GM12878 (cell line): ENCODE measurements around the gene SYCN. TPM values are rescaled to one million over a fixed set of nuclear protein-coding genes. Genes with fewer than 3 reads are reported as not detected.

Experiments
- ATAC-seq: fragments of 200-7000 bp; cut with Tn5 transposase; 3 replicates; pipeline ENCODE4 v1.9.1; 2020; ENCODE audit warnings: mild to moderate bottlenecking, moderate library complexity
- BruUV-seq: library from RNA; stranded (reverse); fragments of 400-500 nt; replicated peaks from 2 replicates; lab custom pipeline; 2021; lab: Mats Ljungman, UMichigan
- CTCF ChIA-PET: fragments of 300-600 bp; sonication (Branson Sonifier 250); formaldehyde crosslinking; extraction: SDS; loops from one replicate; lab custom pipeline; 2021; ENCODE audit warnings: inconsistent platforms; lab: Yijun Ruan, JAX
- POLR2A ChIA-PET: fragments of 350-600 bp; formaldehyde crosslinking; extraction: SDS; loops from one replicate; lab custom pipeline; 2021; ENCODE audit warnings: inconsistent platforms; lab: Charles Lee
- RAD21 ChIA-PET: fragments of 300-600 bp; sonication (Branson Sonifier 250); formaldehyde crosslinking; loops from one replicate; lab custom pipeline; 2023; ENCODE audit warnings: antibody characterized with exemption; ENCODE audit not compliant: unreplicated experiment; lab: Charles Lee
- SMC1A ChIA-PET: fragments of 300-600 bp; sonication (Branson Sonifier 250); formaldehyde crosslinking; loops from one replicate; lab custom pipeline; 2023; ENCODE audit not compliant: unreplicated experiment, uncharacterized antibody; lab: Charles Lee
- DNase-seq: peaks from one replicate; pipeline ENCODE4 v3.0.0-alpha.2; 2011; ENCODE audit warnings: low read depth, low spot score
- FAIRE-seq: peaks from 3 replicates; lab custom pipeline; 2011; peaks lifted over from hg19 to GRCh38; lab: Jason Lieb, UNC
- H2AFZ ChIP-seq: 2 replicates; pipeline ENCODE4 v1.6.0; 2011; ENCODE audit warnings: low read depth, low read length, control low read depth; ENCODE audit not compliant: control insufficient read depth
- H3K27ac ChIP-seq: 2 replicates; pipeline ENCODE4 v1.5.1; 2011; ENCODE audit warnings: control low read depth; ENCODE audit not compliant: control insufficient read depth, insufficient read depth
- H3K27me3 ChIP-seq, 2 experiments: replicated peaks in 1 of 2; 2 replicates each; pipeline versions ENCODE4 v1.6.0 to v1.6.1; 2011; ENCODE audit warnings: low read length in 1 of 2; ENCODE audit not compliant: control insufficient read depth in 2 of 2, insufficient read depth in 2 of 2
- H3K36me3 ChIP-seq, 2 experiments: 2 replicates each; pipeline ENCODE4 v1.5.1; 2011; ENCODE audit warnings: low read length in 1 of 2; ENCODE audit not compliant: control insufficient read depth in 2 of 2, insufficient read depth in 2 of 2
- H3K4me1 ChIP-seq: 2 replicates; pipeline ENCODE4 v1.6.1; 2011; ENCODE audit warnings: mild to moderate bottlenecking, low read length, moderate library complexity, mixed read lengths; ENCODE audit not compliant: control insufficient read depth, insufficient read depth
- H3K4me2 ChIP-seq: 2 replicates; pipeline ENCODE4 v1.6.0; 2011; ENCODE audit warnings: control low read depth; ENCODE audit not compliant: control insufficient read depth, insufficient read depth
- H3K4me3 ChIP-seq: fragments of 200-600 bp; sonication (generic); 2 replicates; pipeline ENCODE4 v1.5.1; 2016
- H3K79me2 ChIP-seq: 2 replicates; pipeline ENCODE4 v1.6.0; 2011; ENCODE audit warnings: low read length; ENCODE audit not compliant: control insufficient read depth, insufficient read depth
- H3K9ac ChIP-seq: 2 replicates; pipeline ENCODE4 v1.8.0; 2011; ENCODE audit warnings: low read length, control low read depth, mixed read lengths; ENCODE audit not compliant: control insufficient read depth, insufficient read depth
- H3K9me3 ChIP-seq: replicated peaks from 3 replicates; pipeline ENCODE4 v1.5.1; 2011; ENCODE audit warnings: mild to moderate bottlenecking, low read length; ENCODE audit not compliant: control insufficient read depth, insufficient read depth
- H4K20me1 ChIP-seq: 2 replicates; pipeline ENCODE4 v1.6.0; 2011; ENCODE audit not compliant: control insufficient read depth, insufficient read depth
- CUX1 ChIP-seq: IDR thresholded peaks from 2 replicates; pipeline ENCODE4 v1.6.1; 2012; ENCODE audit warnings: improper control_type of control experiment, low read depth, low read length; ENCODE audit not compliant: insufficient replicate concordance
- E4F1 ChIP-seq: fragments of 450-650 bp; IDR thresholded peaks from 2 replicates; pipeline ENCODE4 v1.6.1; 2018; ENCODE audit warnings: borderline replicate concordance, mild to moderate bottlenecking; ENCODE audit not compliant: partially characterized antibody
- RAD21 ChIP-seq: IDR thresholded peaks from 2 replicates; pipeline ENCODE4 v1.6.1; 2011; ENCODE audit warnings: mild to moderate bottlenecking, low read depth, low read length, moderate library complexity; ENCODE audit not compliant: insufficient read depth
- WGBS: methylation state at CpG from one replicate; pipeline ENCODE4 v1.1.6; 2016; ENCODE audit warnings: low lambda C conversion rate; ENCODE audit not compliant: insufficient replicate concordance, insufficient coverage; ENCODE audit errors: missing lambda C conversion rate; 5-methylcytosine and 5-hydroxymethylcytosine counted together
- in situ Hi-C: fragments of 300-500 bp; cut with MboI; formaldehyde crosslinking; loops from 9 replicates; pipeline ENCODE4 v1.14.3; 2018; ENCODE audit warnings: mixed read lengths
- intact Hi-C: fragments of 100-400 bp; cut with micrococcal nuclease; formaldehyde crosslinking; loops from one replicate; pipeline ENCODE4 v1.14.2; 2022; ENCODE audit not compliant: unreplicated experiment
- polyA plus RNA-seq, 11 experiments: library from polyadenylated mRNA; depleted of rRNA in 4 of 11; unstranded in 6 of 11; stranded (reverse) in 5 of 11; fragments of >200 nt; fragmentation: Nextera tagmentation in 4 of 11; fragmentation: Illumina TruSeq in 1 of 11; extraction: Ambion mirVana in 4 of 11; extraction: Trizol in 1 of 11; gene quantifications; 1 replicate in 1 of 11; 2 replicates in 10 of 11; pipeline versions ENCODE4 v1.2.1 to v1.2.3, GENCODE V29; 2011 to 2016; ENCODE audit warnings: inconsistent platforms in 2 of 11, missing spikeins in 2 of 11, low read depth in 1 of 11
- total RNA-seq, 4 experiments: library from RNA; depleted of rRNA in 3 of 4; stranded (reverse); fragments of >200 nt in 3 of 4; fragmentation: Illumina TruSeq in 1 of 4; extraction: Trizol in 1 of 4; gene quantifications; 2 replicates each; pipeline versions ENCODE4 v1.2.1 to v1.2.3, GENCODE V29; 2013 to 2021

Gene SYCN
- total and polyA plus RNA-seq, 10 of the 15 experiments (the other 5 are each of a cell fraction or from before 2014, with no cell fraction given), result 0.54 TPM; not detected in 9

GRCh38 chr19:39173502-39173991 is 30.5 kb downstream of the SYCN start:
- no peak overlapping the region for H2AFZ ChIP-seq
- no peaks in the 10 kb centered on the region for H3K9me3 ChIP-seq
- CTCF ChIA-PET, result no interaction called here
- H4K20me1 ChIP-seq, result no peaks in the 10 kb centered on the region
- no peak overlapping the region for H3K9ac ChIP-seq
- in situ Hi-C loops (no loop called here), intact Hi-C loops (no loop called here)
- H3K4me2 ChIP-seq, result no peak overlapping the region
- BruUV-seq, result no TSS peak
- H3K27ac ChIP-seq, result no peak overlapping the region
- no peaks in the 10 kb centered on the region for H3K79me2 ChIP-seq
- H3K27me3 ChIP-seq, result no peaks in the 10 kb centered on the region
- RAD21 ChIA-PET, result no interaction called here
- ATAC-seq, result no peak
- POLR2A ChIA-PET, result no interaction called here
- TF ChIP-seq E4F1 (no peak), RAD21 (no peak), CUX1 (no peak)
- SMC1A ChIA-PET, result no interaction called here
- H3K36me3 ChIP-seq, result peaks cover 0 to 27% of the 10 kb centered on the region in 2 experiments; a peak in 2 of 4 replicates
- H3K4me1 ChIP-seq, result no peaks in the 10 kb centered on the region
- no peak for DNase-seq
- FAIRE-seq, result no peak
- 81% methylated on average over 17 of the region's 25 CpGs for WGBS
- H3K4me3 ChIP-seq, result no peak overlapping the region
